ENCODE data around the gene SNTG2.

GRCh38 chr2:1310866-1311265, 360.2 kb downstream of the SNTG2 start:
- TF ChIP-seq, protein P1, sequence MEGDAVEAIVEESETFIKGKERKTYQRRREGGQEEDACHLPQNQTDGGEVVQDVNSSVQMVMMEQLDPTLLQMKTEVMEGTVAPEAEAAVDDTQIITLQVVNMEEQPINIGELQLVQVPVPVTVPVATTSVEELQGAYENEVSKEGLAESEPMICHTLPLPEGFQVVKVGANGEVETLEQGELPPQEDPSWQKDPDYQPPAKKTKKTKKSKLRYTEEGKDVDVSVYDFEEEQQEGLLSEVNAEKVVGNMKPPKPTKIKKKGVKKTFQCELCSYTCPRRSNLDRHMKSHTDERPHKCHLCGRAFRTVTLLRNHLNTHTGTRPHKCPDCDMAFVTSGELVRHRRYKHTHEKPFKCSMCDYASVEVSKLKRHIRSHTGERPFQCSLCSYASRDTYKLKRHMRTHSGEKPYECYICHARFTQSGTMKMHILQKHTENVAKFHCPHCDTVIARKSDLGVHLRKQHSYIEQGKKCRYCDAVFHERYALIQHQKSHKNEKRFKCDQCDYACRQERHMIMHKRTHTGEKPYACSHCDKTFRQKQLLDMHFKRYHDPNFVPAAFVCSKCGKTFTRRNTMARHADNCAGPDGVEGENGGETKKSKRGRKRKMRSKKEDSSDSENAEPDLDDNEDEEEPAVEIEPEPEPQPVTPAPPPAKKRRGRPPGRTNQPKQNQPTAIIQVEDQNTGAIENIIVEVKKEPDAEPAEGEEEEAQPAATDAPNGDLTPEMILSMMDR (conservative IDR thresholded peaks at IDR 0.05 in 1 of 2, IDR thresholded peaks at IDR 0.05 in 1 of 2; ENCODE audit: low read depth in 1 of 2, low read length in 2 of 2) = no peak
- TF ChIP-seq EZH2 (IDR thresholded peaks at IDR 0.05; ENCODE audit: low read length, missing control alignments) = no peak
